DND-41 (cell line): Measurements from ENCODE around the gene SLC30A9.

Experiments
- CTCF ChIP-seq: IDR thresholded peaks from 2 replicates; pipeline ENCODE4 v1.5.1; 2012; ENCODE audit warnings: borderline replicate concordance, low read length, moderate library complexity, mild to moderate bottlenecking; ENCODE audit not compliant: poor library complexity, severe bottlenecking; ENCODE audit errors: extremely low read depth
- EZH2 ChIP-seq: IDR thresholded peaks from 3 replicates; pipeline ENCODE4 v1.6.1; 2012; ENCODE audit warnings: borderline replicate concordance, low read depth, mild to moderate bottlenecking, moderate library complexity, low read length, inconsistent platforms; ENCODE audit not compliant: severe bottlenecking

GRCh38 chr4:41969671-41970070 lies 20.7 kb upstream of the SLC30A9 start:
- TF ChIP-seq CTCF, result no peak
- TF ChIP-seq EZH2, result no peak
